Measurements from ENCODE around the gene TNS4.

DNA sequence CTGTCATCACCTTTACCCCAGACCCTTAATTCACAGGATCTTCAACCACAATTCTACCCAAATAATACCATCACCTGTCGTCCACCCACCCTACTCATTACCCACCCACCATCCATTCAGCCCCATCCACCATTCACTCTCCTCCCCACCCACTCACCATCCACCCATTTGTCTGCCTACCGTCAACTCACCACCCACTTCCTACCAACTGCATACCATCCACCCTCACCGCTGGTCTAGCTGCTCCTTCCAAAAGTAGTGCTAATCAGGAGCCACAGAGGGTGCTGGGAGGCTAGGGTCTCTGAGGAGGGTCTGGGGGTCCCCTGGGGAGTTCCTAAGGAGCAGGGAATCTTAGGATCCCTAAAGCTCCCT is 70.2 kb downstream of the TNS4 start:
- TF ChIP-seq POLR2A (IDR thresholded peaks at IDR 0.05; ENCODE audit: borderline replicate concordance, extremely low read depth, insufficient read depth, insufficient read length) (no peak), POLR2AphosphoS5 (IDR thresholded peaks at IDR 0.05; ENCODE audit: low read depth, low read length) (no peak), SP1 (IDR thresholded peaks at IDR 0.05; ENCODE audit: low read depth) (no peak), REST (IDR thresholded peaks at IDR 0.05; ENCODE audit: low read depth) (no peak)
- TF ChIP-seq, protein P1, sequence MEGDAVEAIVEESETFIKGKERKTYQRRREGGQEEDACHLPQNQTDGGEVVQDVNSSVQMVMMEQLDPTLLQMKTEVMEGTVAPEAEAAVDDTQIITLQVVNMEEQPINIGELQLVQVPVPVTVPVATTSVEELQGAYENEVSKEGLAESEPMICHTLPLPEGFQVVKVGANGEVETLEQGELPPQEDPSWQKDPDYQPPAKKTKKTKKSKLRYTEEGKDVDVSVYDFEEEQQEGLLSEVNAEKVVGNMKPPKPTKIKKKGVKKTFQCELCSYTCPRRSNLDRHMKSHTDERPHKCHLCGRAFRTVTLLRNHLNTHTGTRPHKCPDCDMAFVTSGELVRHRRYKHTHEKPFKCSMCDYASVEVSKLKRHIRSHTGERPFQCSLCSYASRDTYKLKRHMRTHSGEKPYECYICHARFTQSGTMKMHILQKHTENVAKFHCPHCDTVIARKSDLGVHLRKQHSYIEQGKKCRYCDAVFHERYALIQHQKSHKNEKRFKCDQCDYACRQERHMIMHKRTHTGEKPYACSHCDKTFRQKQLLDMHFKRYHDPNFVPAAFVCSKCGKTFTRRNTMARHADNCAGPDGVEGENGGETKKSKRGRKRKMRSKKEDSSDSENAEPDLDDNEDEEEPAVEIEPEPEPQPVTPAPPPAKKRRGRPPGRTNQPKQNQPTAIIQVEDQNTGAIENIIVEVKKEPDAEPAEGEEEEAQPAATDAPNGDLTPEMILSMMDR (IDR thresholded peaks at IDR 0.05 in 2 of 3, conservative IDR thresholded peaks at IDR 0.05 in 1 of 3; ENCODE audit: borderline replicate concordance in 1 of 3, insufficient read depth in 1 of 3, low read depth in 2 of 3, low read length in 2 of 3): no peak
